ENCODE data around the gene DAP.

The DAP gene

DNA sequence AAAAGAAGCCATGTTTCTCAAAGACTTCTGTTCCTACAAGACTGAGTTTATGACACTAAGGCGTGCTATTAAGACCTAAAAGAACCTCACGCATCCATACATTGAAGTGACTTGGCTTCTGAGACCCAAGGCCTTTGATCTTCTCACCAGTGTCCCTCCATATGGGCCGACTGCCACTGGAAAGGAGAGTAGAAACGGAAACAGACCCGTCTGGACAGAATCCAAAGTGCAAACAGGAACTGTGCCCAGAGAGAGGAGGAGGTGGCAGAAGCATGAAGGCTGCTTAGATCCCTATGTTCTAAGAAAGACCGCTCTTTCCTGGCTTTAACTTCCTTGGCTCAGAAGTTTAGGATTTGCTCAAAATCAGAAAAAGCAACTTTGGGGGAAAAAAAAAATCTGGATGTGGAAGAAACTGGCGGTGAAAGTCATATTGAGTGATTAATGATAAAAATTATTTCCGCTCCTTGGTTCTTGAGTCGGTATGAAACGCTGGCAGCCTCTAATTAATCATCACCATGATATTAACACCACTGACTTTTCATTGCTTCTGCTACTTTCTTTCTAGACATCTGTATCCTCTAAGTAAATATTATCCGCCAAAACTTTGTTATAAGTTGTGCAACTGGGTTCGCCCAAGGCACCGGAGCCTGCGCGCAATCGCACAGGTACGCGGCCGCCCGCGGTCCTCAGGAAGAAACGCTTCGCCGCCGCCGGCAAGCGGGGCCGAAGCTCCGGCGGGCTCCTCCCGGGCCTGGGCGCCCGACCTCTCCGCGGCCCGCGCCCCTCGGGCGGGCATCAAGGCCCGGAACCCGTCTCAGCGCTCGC lies 726 bp downstream of the DAP start:
- DNase-seq, result peak; percentile 15

DNA sequence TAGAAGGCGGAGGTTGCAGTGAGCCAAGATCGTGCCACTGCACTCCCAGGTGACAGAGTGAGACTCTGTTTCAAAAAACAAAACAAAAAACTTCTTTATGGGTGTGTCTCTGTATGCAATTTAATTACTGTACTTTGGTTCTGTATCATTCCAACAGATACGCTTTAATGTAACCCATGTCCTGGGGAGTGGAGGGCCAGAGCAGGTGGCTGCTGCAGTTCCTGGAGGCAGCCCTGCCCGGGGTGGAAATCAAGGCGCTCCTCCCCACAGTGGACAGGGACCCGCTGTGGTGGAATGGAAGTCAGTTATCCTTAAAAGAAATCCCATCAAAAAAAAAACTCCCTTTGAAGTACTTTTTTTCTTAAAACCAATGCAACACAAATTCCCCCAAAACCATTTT lies 1.9 kb downstream of the DAP start:
- DNase-seq, result no peak

- no peak for DNase-seq
Observed at GRCh38 chr5:10757922-10758555, 3.0 kb downstream of the DAP start.

- no peak for DNase-seq
Observed at GRCh38 chr5:10757043-10757442, 4.0 kb downstream of the DAP start.

- no peak for DNase-seq
Observed at GRCh38 chr5:10756549-10756948, 4.5 kb downstream of the DAP start.

- no peak for DNase-seq
Observed at GRCh38 chr5:10753178-10753577, 7.9 kb downstream of the DAP start.

DNA sequence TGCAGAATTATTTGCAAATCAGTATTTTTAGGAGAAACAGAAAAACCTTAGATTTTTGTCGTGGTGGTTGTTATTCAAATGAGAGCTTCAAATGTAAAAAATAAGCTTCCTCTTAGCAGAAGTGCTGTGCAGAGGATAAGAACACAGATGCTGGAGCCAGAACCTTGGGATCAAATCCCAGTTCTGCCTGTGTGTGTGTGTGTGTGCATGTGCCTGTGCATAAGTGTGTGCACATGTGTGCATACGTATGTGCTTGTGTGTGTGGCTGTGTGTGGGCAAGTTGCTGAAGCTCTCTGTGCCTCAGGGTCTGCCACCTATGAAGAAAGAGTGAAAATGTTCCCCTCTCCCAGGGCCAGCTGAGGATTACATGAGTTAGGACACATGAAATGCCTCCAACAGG lies 8.6 kb downstream of the DAP start:
- no peak for DNase-seq

- DNase-seq, result no peak
Observed at GRCh38 chr5:10750909-10751308, 10.1 kb downstream of the DAP start.

- no peak for DNase-seq
Observed at GRCh38 chr5:10747678-10748622, 13.1 kb downstream of the DAP start.

GRCh38 chr5:10746711-10747110 lies 14.3 kb downstream of the DAP start:
- no peak for DNase-seq

DNA sequence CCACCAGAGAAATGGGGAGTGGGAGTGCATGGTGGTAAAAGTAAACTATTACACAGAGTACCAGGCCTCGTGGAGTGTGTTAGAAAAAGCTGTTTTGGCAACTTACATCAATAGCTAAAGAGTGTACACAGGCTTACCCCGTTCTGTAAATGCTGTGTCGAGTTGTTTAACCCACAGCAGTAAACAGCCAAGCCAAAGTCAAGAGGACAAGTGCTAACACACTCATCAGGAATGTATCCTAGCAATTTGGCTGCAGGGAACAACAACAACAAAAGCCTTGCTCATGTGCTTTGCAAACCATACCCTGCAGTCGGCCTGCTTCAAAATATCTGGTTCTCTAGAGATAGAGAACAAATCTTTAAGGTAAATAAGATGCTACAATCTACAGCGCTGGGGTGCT lies 15.9 kb downstream of the DAP start:
- no peak for DNase-seq

DNA sequence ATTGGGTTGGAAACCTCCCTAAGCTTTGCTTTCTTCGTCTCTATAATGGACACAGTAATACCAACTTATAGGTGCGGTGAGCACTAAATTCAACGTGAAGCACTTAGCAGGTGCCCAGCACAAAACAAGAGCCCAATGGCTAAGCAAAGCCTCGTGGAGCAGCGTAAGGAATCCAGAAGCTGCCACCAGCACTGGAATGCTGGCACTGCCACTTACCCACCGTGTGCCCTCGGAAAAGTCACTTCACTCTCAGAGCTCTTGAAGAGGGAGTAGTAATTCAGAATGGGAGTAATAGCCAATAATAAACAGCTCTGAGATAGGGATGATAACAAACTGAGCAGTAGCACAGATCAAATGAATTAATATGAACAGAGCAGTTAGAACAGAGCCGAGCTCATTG lies 16.4 kb downstream of the DAP start:
- no peak for DNase-seq

- no peak for DNase-seq
Observed at GRCh38 chr5:10743951-10744350, 17.1 kb downstream of the DAP start.

DNA sequence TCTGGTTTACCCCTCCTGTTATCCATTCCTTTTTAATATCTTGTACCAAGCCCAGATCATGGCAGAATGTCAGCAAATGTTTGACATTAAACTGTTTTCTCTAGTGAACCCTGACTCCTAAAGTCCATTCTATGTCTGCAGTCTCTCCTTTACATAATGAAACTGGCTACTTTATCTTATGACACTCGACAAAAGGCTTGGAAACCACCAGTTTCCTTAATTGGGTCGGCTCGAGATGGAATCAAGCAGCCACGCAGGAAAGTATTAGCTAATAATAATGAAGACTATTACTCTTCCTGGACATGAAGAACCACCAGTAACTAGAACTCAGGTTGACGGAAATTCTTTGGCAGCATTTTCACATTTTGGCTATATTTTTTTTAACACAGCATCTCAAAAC lies 17.5 kb downstream of the DAP start:
- DNase-seq, result no peak

GRCh38 chr5:10741661-10742060 lies 19.4 kb downstream of the DAP start:
- no peak for DNase-seq

- no peak for DNase-seq
Observed at GRCh38 chr5:10740384-10740783, 20.6 kb downstream of the DAP start.

DNA sequence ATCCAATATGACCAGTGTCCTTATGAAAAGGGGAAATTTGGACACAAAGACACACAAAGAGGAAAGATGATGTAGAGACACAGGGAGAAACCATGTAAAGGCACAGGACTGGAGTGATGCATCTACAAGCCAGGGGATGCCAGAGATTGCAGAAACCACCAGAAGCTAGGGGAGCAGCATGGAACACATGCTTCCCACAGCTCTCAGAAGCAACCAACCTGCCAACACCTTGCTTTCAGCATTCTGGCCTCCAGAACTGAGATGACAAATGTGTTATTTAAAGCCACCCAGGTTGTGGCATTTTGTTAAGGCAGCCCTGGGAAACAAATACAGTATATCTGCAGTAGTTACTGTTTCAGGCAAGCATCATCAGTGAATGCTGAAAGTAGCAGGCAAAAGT lies 23.2 kb downstream of the DAP start:
- no peak for DNase-seq

GRCh38 chr5:10736808-10737207 lies 24.2 kb downstream of the DAP start:
- DNase-seq, result no peak

GRCh38 chr5:10736354-10736753 lies 24.7 kb downstream of the DAP start:
- DNase-seq, result no peak

DNA sequence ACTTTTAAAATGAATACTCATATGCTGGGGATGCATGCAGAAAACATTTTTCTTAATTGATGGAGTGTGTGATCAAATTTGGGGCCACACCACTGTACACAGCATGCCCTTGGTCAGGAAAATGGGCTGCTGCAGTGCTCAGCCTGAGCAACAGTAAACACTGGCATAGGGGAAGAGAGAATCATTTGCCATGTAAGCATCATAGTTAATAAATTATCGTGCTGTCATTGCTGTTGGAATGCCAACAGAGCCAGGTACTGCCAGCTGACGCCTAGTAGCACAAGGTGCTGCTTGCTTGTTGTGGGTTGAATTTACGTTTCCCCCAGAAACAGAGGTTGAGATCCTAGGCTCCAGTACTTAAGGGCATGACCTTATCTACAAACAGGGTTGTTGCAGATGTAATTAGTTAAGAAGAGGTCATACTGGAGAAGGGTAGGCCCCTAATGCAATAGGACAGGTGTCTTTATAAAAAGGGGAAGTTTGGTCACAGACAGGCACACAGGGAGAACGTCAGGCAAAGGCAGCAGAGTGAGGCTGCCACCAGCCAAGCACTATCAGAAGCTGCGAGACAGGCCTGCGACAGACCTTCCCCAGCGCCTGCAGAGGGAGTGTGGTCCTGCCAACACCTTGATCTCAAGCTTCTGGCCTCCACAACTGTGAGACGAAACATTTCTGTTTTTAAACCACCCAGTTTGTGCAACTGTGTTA lies 25.3 kb downstream of the DAP start:
- no peak for DNase-seq

GRCh38 chr5:10734832-10735523 lies 26.1 kb downstream of the DAP start:
- DNase-seq, result no peak

DNA sequence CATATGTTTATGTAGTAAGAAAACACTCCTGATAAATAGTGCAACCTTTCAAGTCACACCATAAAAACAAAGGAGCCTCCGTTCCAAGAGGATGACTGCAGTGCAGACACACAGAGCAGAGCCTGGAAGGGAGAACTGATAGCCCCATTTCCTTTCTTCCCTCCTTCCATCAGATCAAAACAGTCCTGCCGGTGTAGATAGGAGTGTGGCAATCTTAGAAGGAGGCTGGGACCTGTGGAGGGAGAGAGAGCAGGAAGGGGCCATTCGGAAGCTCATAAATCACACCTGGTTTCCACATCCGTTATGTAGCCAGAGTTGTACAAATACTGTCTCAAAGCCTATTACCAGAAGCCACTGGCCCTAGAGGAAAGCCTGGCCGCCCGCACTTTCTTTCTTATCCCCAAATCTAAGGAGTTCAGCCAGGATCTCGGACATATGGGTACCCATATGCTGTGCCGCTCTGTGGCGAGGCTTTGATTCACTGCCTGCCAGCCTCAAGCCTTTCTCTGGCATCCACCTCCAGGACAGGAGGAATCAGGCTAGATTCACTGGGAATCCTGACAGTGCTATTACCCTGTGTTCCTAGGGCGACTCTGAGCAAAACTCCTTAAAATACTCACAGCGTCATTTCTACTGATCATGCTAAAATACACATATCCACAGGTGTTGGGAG lies 26.9 kb downstream of the DAP start:
- no peak for DNase-seq

All from NCI-H226 (cell line).